ENCODE results near the gene PHLDA3. TPM values are rescaled to one million over a fixed set of nuclear protein-coding genes. Genes with fewer than 3 reads are reported as not detected.
A peak's percentile ranks its signal among the peaks of the same experiment; 100 is the strongest.
"Not testable (repeated sequence)": the region's sequence is repeated elsewhere in the genome, so short reads cannot be mapped to it uniquely, and the experiment has no call there.

PHLDA3 gene
- total RNA-seq, 2 donors from 2014 or later = 39.9 to 48.5 TPM

DNA sequence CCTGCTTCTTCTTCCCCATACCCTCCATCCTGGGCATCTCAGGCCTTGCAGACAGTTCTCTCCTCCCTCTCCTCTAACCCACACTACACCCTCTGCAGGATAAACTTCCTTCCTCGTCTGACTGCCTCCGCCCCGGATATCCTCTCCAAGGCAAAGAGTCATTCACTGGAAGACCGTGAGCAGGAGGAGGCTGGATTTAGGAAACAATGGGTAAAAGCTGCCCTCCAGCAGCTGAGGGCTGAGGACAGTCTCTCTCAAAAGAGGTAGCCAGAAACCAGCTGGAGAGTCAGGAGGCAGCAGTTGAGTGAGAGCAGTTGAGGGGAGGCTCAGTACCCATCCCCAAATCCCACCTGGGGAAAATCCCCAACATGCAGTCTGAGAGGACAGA is 36.5 kb upstream of the PHLDA3 start:
- intact Hi-C loops (cut with DNase I) = no loop called here
- DNase-seq (peak; percentile 51), ATAC-seq (peak in 1 of 2 donors; percentile 26)

GRCh38 chr1:201504799-201505502 is 36.0 kb upstream of the PHLDA3 start:
- ATAC-seq (no peak), DNase-seq (no peak)
- intact Hi-C loops (cut with DNase I) = no loop called here

DNA sequence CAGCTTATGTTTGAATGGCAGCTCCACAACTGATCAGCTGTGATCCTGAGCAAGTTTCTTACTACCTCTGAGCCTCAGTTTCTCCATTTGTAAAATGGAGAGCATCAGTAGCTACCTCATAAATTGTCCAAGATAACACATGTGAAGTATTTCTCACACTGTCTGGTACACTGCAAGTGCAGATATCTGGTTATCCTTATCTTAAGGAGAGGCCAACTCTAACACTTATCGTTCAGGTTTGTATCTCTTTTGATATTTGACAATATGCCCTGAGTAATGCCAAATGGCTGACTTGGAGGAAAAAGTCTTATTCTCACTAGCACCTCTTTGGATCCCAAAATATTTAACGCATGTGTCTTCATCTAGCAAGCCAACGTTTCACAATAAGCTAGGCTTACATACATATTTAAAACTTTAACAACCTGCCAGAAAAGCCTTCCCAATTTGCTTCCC is 35.2 kb upstream of the PHLDA3 start:
- intact Hi-C loops (cut with DNase I) = no loop called here
- DNase-seq (no peak), ATAC-seq (no peak)

DNA sequence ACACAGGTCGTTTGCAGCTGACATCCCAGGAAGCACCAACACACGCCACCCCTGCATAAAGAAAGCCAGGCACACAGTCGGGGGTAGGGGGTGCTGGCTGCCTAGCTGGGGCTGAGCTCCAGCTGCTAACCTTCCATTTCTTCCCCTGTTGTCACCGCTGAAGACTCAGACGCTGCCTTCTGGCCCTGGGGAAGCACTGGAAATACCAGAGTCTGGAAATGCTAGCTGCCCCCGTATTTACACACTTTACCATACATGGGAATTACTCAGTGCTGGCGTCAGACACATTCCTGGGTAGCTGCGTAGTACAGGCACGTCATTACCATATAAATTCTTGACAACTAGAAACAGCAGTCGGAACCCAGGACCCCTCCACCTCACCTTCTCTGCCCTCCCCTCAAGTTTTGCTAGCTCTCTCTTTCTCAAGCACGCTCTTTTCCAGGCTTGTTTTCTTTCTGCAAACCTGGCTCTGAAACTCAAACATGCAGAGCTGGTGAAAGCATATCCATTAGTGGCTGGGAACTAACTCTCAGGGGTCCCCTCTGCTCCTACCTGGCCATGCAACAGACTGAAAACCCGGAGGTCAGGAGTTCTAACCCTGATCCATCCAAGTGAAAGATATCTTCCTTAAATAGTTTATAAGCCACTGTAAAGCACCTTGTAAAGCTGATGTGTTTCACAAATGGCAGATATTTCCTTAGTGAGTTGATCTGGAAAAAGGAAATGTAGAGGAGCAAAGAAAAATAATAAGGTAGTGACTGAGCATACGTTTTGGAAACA is 34.6 kb upstream of the PHLDA3 start:
- DNase-seq (peak; percentile 56), ATAC-seq (peak; percentile 17 to 58)
- intact Hi-C loops (cut with DNase I) = no loop called here

DNA sequence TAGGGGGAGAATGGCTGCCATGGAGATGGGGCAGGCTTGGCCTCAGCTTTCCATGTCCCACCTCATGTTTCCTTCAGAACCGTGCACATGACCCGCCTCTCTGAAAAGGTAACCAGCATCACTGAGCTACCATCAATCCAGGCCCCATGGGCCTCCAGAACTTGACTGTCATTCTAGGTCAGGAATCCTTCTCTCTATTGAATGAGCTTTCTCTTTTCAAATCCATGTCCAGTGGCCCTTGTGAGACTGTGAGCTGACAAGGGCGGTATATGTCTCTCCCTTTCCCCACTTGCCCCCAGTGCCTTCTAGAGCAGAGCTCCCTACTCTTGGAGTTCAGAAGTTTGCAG is 33.5 kb upstream of the PHLDA3 start:
- no peak for DNase-seq
- ATAC-seq = no peak
- intact Hi-C loops (cut with DNase I) = no loop called here

- no peak for ATAC-seq
- intact Hi-C loops (cut with DNase I) = no loop called here
Observed at GRCh38 chr1:201501812-201502510, 33.0 kb upstream of the PHLDA3 start.

GRCh38 chr1:201501144-201501543 is 32.2 kb upstream of the PHLDA3 start:
- DNase-seq (no peak), ATAC-seq (no peak)
- intact Hi-C loops (cut with DNase I) = no loop called here

More at GRCh38 chr1:201501812-201502510, 33.0 kb upstream of the PHLDA3 start:
- no peak for DNase-seq

DNA sequence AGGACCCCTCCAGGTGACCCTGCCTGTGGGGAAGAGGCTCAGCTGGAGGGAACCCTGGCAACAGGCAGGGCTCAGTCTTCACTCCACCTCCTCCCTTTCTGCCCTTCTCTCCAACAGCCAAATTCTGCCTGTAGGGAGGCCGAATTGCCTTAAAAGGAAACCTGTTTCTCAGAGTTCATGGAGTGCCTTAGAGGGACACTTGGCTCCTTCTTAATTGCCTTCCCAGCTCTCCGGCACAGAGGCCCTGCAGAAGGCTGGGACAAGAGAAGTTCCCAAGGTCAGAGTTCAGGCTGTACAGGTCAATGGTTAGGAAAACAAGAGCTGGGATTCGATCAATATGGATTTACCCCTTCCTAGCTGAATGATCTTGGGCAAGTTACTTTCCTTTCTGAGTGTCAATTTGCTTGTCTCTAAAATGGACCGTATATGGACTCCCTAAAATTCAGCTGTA is 31.7 kb upstream of the PHLDA3 start:
- ATAC-seq (peak; percentile 17 to 49), DNase-seq (no peak)
- intact Hi-C loops (cut with DNase I) = no loop called here

DNA sequence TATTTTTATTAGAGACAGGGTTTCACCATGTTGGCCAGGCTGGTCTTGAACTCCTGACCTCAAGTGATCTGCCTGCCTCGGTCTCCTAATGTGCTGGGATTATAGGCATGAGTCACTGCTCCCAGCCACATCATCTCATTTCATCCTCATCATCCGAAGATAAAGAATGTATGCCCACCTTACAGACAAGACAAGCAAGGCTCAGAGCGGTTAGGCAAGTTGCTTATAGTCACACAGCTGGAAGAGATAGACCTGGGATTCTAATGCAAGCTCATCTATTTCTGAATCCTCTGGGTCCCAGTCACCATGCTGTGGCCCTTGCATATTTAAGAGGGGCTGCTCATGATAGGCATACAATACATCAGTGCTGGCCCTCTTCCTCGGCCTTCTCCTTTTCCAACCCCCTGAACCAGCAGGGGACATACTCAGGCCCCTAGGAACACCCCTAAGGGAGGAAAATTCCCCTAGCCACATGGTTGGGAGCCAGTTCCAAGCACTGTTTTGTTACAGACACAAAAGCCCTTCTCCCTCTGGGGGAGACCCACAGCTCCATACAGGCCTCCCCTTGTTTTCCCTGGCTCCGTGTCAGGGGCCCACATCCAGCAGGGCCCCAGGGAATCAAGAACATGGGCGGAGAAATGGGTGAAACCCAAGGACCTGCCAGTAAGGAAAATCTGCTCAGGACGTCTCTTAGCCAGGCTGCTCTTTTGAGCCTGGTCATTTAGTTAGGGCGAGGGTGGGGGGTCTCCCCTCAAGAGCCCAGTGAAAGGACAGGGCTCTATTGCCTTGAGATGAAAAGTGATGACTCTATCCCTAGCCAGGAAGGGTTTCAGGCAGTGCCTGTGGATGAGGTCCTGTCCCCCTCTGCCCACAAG is 31.0 kb upstream of the PHLDA3 start:
- ATAC-seq (peak; percentile 5 to 38), DNase-seq (peak; percentile 44)
- intact Hi-C loops (cut with DNase I) = no loop called here

DNA sequence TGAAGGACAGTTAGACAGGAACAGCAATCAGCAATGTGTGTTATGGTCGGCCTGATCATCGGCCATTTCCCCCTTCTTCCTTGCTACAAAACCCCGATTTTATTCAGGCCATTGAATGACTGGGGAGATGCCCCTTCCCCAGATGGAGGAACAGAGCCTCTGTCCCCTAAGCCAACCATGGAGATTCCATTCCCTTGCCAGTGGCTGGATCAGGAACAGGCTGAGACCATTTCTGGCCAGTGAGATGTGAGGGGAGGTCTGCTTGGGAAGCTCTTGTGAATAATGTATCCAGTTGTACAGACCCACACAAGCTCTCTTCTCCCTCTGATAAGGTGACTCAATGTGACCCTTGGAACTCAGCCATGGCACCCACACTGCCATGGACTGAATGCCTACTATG is 30.2 kb upstream of the PHLDA3 start:
- intact Hi-C loops (cut with DNase I) = no loop called here
- no peak for ATAC-seq
- no peak for DNase-seq

DNA sequence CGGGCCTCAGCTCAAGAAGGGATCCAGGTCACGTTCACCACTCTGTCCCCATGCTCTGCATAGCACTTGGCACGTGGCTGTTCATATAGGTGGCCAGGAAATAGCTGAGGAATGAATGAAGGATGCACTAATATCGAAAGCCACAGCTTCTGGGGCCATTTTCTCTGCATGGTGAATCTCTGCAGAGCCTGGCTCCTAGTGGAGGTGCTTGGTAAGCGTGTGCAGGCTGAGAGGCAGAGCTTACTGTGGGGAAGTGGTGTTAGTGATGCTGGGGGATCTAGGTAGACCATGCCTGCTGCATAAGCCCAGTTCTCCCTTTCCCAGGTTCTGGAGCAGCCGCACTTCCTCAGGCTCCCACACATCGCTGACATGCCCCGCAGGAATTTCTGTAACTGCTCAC is 29.6 kb upstream of the PHLDA3 start:
- intact Hi-C loops (cut with DNase I) = no loop called here
- no peak for DNase-seq
- no peak for ATAC-seq

- no peak for ATAC-seq
- DNase-seq = no peak
- intact Hi-C loops (cut with DNase I) = no loop called here
Observed at GRCh38 chr1:201497935-201498509, 29.0 kb upstream of the PHLDA3 start.

- intact Hi-C loops (cut with DNase I) = no loop called here
- no peak for DNase-seq
- no peak for ATAC-seq
Observed at GRCh38 chr1:201496296-201496690, 27.3 kb upstream of the PHLDA3 start.

DNA sequence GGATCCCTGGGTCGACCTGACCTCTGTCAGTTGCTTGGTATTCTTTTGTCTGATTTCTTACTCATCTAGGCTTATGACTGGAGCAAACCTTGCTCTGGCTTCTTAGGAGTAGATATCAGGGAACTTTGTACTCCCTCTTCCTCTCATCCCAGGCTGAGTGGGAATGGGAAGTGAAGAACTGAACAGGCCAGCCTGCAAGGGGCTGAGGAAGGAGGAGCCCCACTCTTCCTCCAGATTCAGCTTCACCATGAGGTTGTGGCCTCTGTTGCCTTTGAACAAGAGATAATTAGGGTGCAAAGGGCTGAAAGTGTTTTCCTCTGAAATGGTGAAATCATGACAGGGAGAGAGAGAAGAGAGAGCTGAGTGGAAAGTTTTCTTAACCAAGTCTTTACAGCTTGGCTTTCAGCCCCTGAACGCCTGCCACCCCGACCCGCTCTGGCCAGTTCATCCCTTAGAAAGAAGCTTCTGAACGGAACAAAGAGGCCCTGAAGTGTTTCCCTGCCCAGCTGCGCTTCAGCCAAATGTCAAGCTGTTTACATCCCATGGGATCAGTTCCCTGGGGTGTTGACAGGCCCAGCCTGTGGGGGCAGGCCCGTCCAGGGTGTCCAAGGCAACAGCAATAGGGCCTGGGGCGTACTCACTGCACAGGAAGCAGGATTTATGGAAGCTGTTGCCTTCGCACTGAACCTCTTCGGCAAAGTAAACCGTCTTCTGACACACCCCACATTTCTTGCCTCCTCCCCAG is 26.7 kb upstream of the PHLDA3 start:
- DNase-seq = peak; percentile 77
- intact Hi-C loops (cut with DNase I) = no loop called here
- peak; percentile 72 to 73 for ATAC-seq

DNA sequence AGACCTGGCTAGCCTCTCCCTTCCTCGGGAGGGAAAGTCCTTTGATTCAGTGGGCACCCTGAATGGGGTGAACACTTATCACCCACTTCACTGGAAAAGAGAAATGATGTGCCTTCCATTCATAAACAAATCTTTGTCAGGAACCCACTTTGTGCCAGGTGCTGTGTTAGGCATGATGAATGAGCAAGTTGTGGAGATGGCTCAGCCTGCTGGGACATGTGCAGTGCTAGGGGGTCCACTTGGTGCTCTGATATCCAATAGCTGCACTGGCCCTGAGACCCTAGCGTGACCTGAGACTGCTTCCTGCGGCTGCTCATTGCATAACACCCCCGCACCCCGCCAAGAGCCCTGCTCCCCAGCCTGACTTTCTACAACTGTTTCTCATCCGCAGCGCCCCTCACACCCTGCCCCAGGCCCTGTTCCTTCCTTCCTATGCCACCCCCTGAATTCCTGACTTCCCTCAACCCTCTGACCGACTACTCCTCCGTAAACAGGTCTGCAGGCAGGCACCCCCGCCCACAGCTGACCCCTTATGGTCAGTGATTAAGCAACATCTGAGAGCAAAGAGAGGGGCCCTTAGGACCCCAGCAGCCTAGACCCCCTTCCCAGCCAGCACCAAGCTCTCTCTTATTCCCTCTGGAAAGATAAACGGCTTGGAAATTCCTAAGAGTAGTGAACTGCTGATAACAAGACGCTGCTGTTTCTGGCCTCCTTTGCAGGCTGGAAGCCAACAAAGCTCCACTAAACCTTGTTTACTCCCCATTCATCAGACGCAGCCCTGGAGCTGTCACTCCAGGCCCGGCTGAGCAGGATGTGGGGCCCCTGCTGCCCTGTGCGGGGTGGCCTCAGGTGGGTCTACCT is 25.0 kb upstream of the PHLDA3 start:
- ATAC-seq = peak; percentile 42 to 47
- intact Hi-C loops (cut with DNase I) = no loop called here
- peak; percentile 65 for DNase-seq

- DNase-seq (peak; percentile 51), ATAC-seq (peak in 1 of 2 donors; percentile 34)
- intact Hi-C loops (cut with DNase I) = not testable (repeated sequence)
Observed at GRCh38 chr1:201493026-201493656, 24.2 kb upstream of the PHLDA3 start.
